ENCODE results near the gene GGCT.

GRCh38 chr7:30476459-30477145 lies 28.0 kb downstream of the GGCT start:
- TF ChIP-seq CTCF (IDR thresholded peaks at IDR 0.05; ENCODE audit: low read depth, low read length), result no peak
- no peak for TF ChIP-seq POLR2A (IDR thresholded peaks at IDR 0.05; ENCODE audit: extremely low read depth, insufficient read length)
